ENCODE measurements around the gene USP9Y.
A peak's percentile ranks its signal among the peaks of the same experiment; 100 is the strongest.
"Not testable (repeated sequence)": the region's sequence is repeated elsewhere in the genome, so short reads cannot be mapped to it uniquely, and the experiment has no call there.

Gene USP9Y, protein sequence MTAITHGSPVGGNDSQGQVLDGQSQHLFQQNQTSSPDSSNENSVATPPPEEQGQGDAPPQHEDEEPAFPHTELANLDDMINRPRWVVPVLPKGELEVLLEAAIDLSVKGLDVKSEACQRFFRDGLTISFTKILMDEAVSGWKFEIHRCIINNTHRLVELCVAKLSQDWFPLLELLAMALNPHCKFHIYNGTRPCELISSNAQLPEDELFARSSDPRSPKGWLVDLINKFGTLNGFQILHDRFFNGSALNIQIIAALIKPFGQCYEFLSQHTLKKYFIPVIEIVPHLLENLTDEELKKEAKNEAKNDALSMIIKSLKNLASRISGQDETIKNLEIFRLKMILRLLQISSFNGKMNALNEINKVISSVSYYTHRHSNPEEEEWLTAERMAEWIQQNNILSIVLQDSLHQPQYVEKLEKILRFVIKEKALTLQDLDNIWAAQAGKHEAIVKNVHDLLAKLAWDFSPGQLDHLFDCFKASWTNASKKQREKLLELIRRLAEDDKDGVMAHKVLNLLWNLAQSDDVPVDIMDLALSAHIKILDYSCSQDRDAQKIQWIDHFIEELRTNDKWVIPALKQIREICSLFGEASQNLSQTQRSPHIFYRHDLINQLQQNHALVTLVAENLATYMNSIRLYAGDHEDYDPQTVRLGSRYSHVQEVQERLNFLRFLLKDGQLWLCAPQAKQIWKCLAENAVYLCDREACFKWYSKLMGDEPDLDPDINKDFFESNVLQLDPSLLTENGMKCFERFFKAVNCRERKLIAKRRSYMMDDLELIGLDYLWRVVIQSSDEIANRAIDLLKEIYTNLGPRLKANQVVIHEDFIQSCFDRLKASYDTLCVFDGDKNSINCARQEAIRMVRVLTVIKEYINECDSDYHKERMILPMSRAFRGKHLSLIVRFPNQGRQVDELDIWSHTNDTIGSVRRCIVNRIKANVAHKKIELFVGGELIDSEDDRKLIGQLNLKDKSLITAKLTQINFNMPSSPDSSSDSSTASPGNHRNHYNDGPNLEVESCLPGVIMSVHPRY (N-terminal part only)

DNA sequence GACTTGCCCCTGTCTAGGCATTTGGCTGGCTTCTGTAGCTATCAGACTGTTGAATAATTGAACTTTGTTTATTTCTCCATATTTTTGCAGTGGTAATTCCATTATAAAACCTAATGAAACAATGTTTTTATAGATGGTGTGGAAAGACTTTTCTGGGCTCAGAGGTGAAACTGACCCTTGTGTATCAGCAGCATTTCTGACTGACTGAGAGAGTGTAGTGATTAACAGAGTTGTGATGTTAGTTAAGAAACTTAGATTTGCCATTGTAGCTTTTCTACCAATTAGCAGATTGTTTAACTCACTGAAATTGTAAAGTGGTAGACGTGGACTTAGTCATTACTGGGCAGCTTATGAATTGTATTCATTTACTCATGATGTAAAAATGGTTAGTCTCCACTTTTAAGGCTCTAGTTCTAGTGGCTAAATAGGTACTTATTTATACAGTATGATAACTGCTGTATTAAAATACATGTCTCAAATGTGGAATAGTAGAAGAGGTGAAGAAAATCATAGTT lies at the start of gene USP9Y:
USP9Y (plus strand) TSS at position 51 of the 515 bp plus-strand sequence. CDS start 8,217 bp downstream, outside the sequence.
- DNase-seq: no peak

DNA sequence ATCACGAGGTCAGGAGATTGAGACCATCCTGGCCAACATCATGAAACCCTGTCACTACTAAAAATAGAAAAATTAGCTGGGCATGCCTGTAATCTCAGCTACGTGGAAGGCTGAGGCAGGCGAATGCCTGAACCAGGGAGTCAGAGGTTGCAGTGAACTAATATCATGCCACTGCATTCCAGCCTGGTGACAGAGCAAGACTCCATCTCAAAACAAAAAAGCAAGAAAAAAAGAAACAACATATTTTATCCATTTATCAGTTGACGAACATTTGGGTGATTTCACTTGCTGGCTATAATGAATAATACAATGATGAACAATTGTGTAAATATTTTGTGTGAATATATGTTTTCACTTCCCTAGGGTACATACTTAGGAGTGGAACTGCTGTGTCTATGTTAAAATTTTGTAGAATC lies 49.4 kb upstream of the USP9Y start:
- no peak for DNase-seq

DNA sequence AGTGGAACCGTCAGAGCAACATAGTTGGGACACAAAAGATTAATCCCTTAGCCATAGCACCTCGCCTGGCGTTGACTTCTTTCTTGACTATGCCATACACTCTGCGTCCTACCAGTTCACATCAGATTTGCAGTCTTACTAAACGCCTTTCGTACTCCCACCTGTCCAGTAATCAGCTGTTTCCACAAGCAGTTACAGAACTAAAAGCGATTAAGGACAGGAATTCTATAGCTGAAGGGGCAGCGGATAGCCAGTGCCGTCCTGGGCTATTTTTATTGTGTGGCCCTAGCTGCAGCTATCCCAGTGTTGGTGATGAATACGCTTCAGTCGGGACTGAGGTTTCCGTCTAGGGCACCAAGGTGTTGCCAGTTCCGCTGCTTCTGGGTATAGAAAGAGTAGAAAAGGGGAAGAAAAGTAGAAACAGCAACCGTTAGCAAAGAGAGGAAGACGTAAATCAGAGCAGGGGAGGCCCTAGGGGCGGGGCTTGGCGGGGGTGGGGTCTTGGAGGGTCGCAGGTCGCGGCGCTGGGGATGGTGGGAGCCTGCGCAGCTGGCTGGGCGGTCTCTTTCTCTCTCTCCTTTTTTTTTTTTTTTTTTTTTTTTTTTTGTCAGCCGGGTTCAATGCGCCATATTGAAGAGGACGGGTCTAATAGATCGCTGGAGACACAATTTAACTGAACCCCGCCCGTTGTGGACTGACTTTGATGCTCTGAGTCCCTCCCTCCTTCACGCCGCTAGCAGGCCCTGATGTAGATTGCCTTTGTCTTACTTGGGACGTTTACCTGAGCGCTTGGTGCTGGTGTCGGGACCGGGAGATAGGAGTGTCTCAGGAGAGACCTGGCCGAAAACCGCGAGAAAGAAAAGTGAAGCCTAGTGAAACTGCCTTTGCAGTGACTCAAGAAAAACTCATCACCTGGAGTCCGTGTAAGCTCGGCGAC lies 39.0 kb upstream of the USP9Y start:
- DNase-seq: peak; percentile 72 to 74

DNA sequence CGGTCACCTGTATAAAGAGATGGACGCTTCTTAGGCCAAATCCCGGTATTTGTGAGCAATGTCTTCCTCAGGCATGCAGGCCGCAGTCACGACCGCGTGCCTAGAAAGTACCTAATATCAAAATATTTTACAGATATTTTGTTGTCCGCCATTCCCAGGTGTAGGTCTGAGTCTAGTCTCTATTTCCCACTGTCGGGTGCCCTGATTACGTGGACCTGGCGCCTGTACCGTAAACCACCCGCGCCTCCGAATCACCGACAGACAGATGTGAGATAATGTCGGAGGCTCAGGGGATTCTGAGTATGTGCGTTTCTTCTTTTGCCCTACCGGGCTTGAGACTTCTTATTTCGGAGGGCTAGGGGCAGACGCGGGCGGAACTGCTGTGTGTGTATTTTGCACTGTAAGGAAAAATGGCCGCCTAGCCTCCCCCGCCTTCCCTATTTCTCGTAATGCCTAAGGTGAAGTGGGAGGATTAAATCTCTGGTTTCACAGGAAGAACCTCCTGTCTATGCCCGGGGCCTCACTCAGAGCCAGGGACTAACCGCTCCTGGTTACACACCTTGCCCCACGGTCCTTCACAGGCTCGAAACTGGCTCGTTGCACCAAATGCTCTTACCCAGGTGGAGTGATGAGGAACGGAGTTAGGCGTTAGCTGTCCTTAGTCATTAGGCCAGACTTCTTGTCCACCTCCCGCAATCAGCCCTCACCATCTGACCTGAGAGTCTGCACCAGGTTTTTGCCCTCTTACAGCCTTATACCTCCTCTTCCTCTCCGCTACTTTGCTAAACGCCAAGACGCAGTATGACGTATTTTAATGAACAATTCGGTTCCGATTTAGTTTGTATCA lies 38.1 kb upstream of the USP9Y start:
- DNase-seq: peak; percentile 41 to 53

DNA sequence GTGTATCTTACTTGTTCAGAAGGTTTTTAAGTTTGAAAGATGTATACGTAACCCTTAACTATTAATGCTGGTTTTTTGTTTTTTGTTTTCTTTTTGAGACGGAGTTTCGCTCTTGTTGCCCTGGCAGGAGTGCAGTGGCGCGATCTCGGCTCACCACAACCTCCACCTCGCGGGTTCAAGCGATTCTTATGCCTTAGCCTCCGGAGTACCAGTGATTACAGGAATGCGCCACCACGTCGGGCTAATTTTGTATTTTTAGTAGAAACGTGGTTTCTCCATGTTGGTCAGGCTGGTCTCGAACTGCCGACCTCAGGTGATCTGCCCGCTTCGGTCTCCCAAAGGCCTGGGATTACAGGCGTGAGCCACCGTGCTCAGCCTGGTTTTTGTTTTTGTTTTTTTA lies 37.2 kb upstream of the USP9Y start:
- DNase-seq: not testable (repeated sequence)

DNA sequence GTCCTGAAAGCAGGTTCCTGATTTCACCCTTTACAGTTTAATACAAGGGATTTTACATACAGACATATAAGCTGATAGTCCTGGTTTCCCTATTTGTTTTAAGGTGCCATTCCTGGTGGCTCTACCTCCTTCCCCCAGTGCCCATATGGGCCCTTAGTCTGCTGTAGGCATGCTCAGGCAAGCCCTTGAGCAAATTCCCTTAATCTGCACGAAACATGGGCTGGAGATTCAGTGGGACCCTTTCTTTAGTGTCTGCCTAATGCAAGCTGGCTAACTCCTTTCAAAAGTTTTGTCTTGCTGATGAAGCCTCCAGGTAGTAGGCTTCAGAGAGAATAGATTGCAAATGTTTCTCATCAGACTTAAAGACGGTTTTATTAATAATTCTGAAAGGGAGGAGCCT lies 22.9 kb upstream of the USP9Y start:
- DNase-seq: no peak

DNA sequence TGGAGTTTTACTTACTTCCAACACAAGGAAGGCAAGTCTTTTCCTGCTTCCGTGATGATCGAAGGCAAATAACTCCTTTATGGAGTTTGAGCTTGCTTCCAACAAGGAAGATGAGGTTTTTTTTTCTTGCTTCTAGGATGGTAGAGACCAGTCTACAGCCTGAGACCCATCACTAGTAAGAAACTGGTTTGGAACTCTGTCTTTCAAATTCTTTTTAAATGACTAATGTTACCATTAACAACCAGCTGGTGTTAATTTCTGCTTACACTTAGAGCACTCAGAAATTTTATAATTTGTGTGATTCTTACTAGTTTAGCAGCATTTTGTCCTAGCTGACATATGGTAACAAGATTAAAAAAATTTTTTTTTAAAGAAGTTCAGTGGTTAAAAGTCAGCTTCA lies 19.5 kb upstream of the USP9Y start:
- DNase-seq: no peak

DNA sequence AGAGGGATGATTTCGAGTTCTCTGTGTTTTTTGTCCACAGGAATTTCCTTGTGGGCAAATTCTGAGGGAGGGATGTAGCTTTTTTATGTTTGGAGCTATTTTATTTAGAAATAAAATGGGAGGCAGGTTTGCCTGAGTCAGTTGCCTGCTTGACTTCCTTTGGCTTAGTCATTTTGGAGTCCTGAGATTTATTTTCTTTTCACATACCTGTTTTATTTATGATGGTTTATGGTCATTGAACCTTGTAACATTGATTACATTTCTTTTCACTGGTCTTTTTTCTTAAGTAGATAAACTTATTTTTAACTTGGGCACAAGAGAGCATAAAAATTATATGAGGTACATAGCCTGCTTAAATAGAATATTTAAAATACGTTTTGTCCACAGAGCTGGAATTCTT lies 12.7 kb upstream of the USP9Y start:
- no peak for DNase-seq

DNA sequence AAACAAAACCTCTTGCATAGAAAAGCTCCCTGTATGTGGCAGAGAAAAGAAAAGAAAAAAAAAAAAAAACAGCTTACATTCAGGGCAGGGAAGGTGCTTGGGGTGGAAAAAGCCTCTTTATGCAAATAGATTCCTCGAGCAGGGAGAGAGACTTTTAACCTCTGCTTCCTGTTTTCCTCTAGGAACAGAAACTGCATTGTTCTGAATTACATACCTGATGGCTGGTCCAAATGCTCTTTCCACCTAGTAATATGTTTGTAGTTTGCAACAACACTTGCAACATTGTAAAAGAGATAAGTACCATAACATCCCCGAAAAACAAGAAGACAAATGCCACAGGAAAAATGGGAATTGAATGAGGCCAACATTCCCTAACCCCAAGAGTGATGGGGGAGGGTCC lies 944 bp upstream of the USP9Y start:
- DNase-seq: no peak

DNA sequence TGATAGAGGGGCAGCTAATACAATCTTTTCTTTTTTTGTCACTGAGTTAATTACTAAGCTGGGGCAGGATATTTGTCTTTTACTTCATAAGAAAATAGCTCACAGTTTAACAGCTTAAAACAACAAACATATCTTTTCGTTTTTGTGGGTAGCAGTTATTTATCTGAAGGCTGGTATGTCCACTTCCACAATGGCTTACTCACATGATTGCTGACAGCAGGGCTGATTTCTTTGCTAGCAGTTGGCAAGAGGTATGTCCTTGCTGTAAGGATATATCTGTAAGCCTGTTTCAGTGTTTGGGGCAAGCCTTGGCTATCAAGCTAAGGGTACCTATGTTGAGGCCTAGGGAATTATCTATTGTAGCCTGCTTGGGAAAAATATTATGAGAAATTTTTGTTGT lies 1.1 kb downstream of the USP9Y start:
- no peak for DNase-seq

DNA sequence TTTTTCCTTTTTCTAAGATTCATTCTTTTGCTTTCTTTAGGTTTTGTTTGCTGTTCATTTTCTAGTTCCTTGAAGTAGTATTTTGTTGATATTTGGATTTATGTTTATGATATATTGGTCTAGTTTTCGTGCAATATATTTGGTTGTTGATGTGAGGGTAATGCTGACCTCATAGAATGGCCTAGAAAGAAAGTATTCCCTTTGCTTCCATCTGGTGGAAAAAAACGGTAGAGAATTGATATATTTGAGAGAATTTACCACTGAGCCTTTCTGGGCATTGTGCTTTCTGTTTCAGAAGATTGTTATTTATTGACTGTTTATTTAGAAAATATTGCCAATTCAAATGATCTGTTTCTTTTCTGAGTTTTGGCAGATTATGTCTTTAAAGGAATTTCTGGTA lies 9.4 kb downstream of the USP9Y start:
- no peak for DNase-seq

DNA sequence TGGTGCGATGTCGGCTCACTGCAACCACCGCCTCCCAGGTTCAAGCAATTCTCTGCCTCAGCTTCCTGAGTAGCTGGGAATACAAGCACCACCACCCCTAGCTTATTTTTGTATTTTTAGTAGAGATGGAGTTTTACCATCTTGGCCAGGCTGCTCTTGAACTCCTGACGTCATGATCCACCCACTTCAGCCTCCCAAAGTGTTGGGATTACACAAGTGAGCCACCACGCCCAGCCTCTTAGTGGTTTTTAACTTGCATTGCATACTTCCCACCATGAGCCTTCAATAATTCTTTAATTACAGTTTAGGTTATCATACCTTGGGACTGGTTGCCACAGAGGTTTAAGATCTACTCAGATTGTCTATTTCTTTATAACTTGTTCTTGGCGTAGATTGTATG lies 14.3 kb downstream of the USP9Y start:
- no peak for DNase-seq

DNA sequence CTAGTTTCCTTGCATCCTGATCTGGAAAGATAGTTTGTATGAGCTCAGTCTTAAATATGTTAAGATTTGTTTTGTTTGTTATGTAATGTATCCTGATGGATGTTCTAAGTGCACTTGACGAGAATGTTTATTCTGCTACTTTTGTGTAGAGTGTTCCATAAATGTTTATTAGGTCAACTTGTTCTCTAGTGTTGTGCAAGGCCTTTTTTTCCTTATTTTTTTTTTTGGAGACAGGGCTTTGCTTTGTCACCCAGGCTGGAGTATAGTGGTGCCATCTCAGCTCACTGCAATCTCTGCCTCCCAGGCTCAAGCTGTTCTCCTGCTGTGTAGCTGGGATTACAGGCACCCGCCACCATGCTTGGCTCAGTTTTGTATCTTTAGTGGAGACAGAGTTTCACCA lies 28.7 kb downstream of the USP9Y start:
- no peak for DNase-seq

DNA sequence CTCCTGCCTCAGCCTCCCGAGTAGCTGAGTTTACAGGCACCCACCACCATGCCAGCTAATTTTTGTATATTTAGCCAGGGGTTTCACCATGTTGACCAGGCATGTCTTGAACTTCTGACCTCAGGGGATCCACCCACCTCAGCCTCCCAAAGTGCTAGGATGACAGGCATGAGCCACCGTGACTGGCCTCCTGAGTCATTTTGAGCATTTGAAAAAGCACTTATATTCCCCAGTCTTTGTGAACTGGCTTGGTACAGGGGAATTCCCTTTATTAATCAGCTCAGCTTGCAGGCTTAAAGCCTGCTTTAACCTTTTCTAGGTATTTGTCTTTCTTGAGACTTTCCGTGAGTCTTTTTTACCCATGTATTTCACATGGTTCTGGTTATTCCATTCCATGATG lies 32.6 kb downstream of the USP9Y start:
- DNase-seq: peak; percentile 47 to 56

DNA sequence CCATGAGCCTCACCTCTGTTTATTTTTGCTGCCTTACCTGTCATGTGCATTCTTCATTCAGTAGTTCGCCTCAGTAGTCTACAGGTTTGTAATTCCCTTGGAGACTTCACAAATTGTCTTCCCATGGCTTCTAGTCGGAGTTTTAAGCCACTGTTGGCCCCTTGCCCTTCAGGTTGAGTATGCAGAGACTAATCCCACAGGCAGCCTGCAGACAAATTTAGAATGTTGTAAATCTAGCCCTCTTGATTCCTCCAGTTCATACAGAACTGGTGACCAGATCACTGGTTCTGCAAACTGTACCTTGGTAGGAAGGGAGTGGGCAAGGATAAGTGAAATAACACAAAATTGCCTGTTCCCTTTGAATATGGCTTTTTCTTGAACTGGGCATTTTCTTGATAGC lies 33.0 kb downstream of the USP9Y start:
- DNase-seq: no peak

DNA sequence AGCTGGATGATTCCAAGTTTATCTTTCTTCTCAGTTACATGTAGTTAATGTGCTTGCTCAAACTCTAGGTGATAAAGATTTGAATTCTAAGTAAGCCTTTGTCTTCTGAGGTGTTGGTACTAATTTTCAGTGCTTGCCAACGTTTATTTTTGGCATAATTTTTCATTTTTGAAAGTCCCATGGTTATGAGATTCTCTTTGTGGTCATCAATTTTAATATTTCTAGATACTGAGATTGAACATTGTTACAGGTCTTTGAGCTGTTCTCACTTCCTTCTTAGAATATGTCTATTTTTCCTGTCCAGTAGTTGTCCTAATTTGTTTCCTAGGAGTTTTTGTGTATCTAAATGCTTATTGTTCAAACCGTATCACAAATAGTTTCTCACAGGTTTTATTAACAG lies 40.4 kb downstream of the USP9Y start:
- no peak for DNase-seq

DNA sequence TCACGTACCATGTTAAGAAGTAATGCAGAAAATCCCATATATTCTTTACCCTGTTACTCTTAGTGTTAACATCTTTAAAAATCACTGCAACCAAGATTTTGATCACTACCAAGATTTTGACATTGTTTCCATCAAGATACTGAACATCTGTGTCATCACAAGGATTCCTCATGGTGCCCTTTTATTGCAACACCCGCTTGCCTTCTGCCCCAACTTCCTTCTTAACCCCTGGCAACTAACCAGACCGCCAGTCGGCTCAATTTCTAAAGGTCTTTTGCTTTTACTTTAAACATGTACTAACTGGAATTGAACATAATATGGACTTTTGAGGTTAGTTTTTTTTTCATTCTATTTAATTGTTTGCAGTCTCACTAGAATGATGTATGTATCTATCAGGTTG lies 41.7 kb downstream of the USP9Y start:
- DNase-seq: no peak

DNA sequence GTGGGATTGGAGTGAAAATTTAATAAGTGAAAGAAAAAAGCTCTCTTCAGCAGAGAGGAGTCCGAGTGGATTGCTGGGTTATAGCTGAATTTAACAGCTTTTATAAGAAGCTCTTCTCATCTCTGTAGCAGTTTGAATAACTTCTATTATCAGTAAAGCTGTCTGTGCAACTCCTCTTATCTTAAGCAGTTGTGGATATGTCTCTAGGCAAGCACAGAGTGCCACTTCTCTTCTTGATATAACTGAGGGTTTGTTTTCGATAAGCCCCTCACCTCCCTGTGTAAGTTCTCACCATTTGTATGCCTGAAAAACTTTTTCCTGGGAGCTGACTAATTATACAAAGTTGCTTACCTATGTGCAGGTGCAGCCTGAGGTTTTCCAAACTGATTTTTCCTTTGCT lies 43.1 kb downstream of the USP9Y start:
- no peak for DNase-seq

DNA sequence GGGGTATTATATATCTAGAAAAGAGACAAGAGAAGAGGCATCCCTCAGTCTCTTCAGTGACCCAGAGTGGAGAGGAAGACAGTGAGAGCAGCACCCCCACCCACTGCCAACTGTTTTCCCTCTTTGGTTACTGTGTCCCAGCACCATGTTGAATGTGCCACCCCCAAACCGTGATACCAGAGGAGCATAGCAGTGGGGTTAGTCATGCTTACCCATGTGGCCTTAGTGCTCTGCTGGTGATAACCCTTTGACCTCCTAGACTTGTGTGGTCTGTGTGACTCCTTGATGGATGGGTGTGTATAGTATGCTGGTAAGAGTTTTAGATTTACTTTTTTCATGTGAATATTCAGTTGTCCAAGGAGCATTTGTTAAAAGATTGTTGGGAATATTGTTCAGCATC lies 48.3 kb downstream of the USP9Y start:
- no peak for DNase-seq

DNA sequence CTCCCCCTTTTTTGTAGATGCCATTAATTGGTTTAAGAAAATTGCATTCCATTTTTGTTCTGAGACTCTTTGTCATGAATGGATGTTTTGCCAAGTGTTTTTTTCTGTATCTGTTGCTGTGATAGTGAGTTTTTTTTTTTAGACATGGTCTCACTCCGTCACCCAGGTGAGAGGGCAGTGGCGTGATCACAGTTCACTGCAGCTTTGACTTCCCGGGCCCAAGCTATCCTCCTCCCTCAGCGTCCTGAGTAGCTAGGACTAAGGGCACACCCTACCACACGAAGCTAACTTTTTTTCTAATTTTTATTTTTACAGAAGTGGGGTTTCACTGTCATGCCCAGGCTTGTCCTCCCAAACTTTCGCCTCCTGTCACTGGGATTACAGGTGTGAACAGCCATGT lies 51.8 kb downstream of the USP9Y start:
- DNase-seq: no peak

DNA sequence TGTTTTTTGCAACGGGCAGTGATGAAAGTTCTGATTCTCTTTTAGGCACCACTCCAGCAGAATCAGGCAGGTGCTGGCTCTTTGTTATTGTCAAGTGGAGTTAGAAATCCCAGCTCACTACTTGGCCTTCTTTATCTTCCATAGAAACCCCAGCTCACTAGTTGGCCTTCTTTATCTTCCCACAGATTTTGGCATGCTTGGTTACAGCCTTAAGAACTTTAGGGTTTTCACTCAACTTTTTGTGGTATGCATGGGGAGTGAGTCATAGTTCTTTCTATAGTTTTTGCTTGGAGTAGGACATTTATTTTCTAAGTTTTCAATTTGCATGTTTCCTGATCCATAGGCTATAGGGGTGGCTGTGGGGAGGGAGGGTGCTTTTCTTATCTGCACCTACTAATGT lies 55.0 kb downstream of the USP9Y start:
- DNase-seq: no peak

Measured in stimulated activated CD4-positive, alpha-beta T cell treated with anti-CD3 and anti-CD28 coated beads, Interleukin-2, amount 100 ng/mL, for 24 hours (primary cell).